Measurements from ENCODE around the gene MSL3.
A peak's percentile ranks its signal among the peaks of the same experiment; 100 is the strongest.

Gene MSL3

GRCh38 chrX:11757719-11758399 lies at the start of gene MSL3:
TSS of gene MSL3 (plus strand) at chrX:11758237. CDS start at chrX:11758264, 27 bp downstream.
- Mint-ChIP-seq H3K27ac (peak within 1 kb of the TSS; percentile 96 to 99), H3K4me1 (peaks cover 11% of the 10 kb centered on the region), H3K27me3 (peaks cover 8% of the 10 kb centered on the region), H3K9me3 (no peaks in the 10 kb centered on the region), H3K4me3 (peak within 1 kb of the TSS; percentile 98 to 99)
- DNase-seq: peak; percentile 29 to 43
- peak; percentile 53 for ATAC-seq

- ATAC-seq (no peak), DNase-seq (no peak)
- no peaks in the 10 kb centered on the region for H3K4me1 Mint-ChIP-seq
- H3K4me3 Mint-ChIP-seq: no peak overlapping the region
- H3K27ac Mint-ChIP-seq: no peak overlapping the region
- H3K9me3 Mint-ChIP-seq: no peaks in the 10 kb centered on the region
- H3K27me3 Mint-ChIP-seq: no peaks in the 10 kb centered on the region
Observed at GRCh38 chrX:11722304-11722703, 35.7 kb upstream of the MSL3 start.

- Mint-ChIP-seq H3K9me3 (no peaks in the 10 kb centered on the region), H3K27ac (no peak overlapping the region), H3K4me3 (no peak overlapping the region), H3K27me3 (no peaks in the 10 kb centered on the region), H3K4me1 (no peaks in the 10 kb centered on the region)
- ATAC-seq: no peak
- peak; percentile 3 to 10 for DNase-seq
Observed at GRCh38 chrX:11724122-11725017, 33.7 kb upstream of the MSL3 start.

GRCh38 chrX:11725631-11726442 lies 32.2 kb upstream of the MSL3 start:
- DNase-seq (no peak), ATAC-seq (no peak)
- H3K9me3 Mint-ChIP-seq: no peaks in the 10 kb centered on the region
- no peak overlapping the region for H3K4me3 Mint-ChIP-seq
- H3K27ac Mint-ChIP-seq: no peak overlapping the region
- no peaks in the 10 kb centered on the region for H3K4me1 Mint-ChIP-seq
- H3K27me3 Mint-ChIP-seq: no peaks in the 10 kb centered on the region

- DNase-seq: no peak
- no peaks in the 10 kb centered on the region for H3K9me3 Mint-ChIP-seq
- ATAC-seq: no peak
- no peak overlapping the region for H3K27ac Mint-ChIP-seq
- H3K4me3 Mint-ChIP-seq: no peak overlapping the region
- peaks cover 5% of the 10 kb centered on the region for H3K27me3 Mint-ChIP-seq
- peaks cover under 1% of the 10 kb centered on the region for H3K4me1 Mint-ChIP-seq
Observed at GRCh38 chrX:11728556-11728955, 29.5 kb upstream of the MSL3 start.

- Mint-ChIP-seq H3K27ac (no peak overlapping the region), H3K4me3 (no peak overlapping the region), H3K9me3 (no peaks in the 10 kb centered on the region), H3K27me3 (peaks cover 10% of the 10 kb centered on the region), H3K4me1 (peaks cover 5% of the 10 kb centered on the region)
- no peak for ATAC-seq
- no peak for DNase-seq
Observed at GRCh38 chrX:11733614-11734013, 24.4 kb upstream of the MSL3 start.

- ATAC-seq: no peak
Observed at GRCh38 chrX:11739776-11740175, 18.3 kb upstream of the MSL3 start.

GRCh38 chrX:11740794-11741193 lies 17.2 kb upstream of the MSL3 start:
- H3K4me3 Mint-ChIP-seq: no peak overlapping the region
- no peak for ATAC-seq
- H3K27me3 Mint-ChIP-seq: no peaks in the 10 kb centered on the region
- no peak for DNase-seq
- H3K4me1 Mint-ChIP-seq: no peaks in the 10 kb centered on the region
- no peaks in the 10 kb centered on the region for H3K9me3 Mint-ChIP-seq
- no peak overlapping the region for H3K27ac Mint-ChIP-seq

More at GRCh38 chrX:11739776-11740175, 18.3 kb upstream of the MSL3 start:
- no peaks in the 10 kb centered on the region for H3K27me3 Mint-ChIP-seq
- no peaks in the 10 kb centered on the region for H3K9me3 Mint-ChIP-seq
- H3K4me3 Mint-ChIP-seq: no peak overlapping the region
- no peak for DNase-seq
- no peak overlapping the region for H3K27ac Mint-ChIP-seq
- no peaks in the 10 kb centered on the region for H3K4me1 Mint-ChIP-seq

- no peak overlapping the region for H3K4me3 Mint-ChIP-seq
- DNase-seq: no peak
Observed at GRCh38 chrX:11741574-11741973, 16.5 kb upstream of the MSL3 start.

GRCh38 chrX:11745881-11746280 lies 12.2 kb upstream of the MSL3 start:
- ATAC-seq: no peak
- no peak for DNase-seq
- no peak overlapping the region for H3K27ac Mint-ChIP-seq
- H3K9me3 Mint-ChIP-seq: no peaks in the 10 kb centered on the region
- no peaks in the 10 kb centered on the region for H3K27me3 Mint-ChIP-seq
- H3K4me1 Mint-ChIP-seq: no peaks in the 10 kb centered on the region
- no peak overlapping the region for H3K4me3 Mint-ChIP-seq

More at GRCh38 chrX:11741574-11741973, 16.5 kb upstream of the MSL3 start:
- Mint-ChIP-seq H3K4me1 (no peaks in the 10 kb centered on the region), H3K27me3 (no peaks in the 10 kb centered on the region), H3K9me3 (no peaks in the 10 kb centered on the region), H3K27ac (no peak overlapping the region)
- no peak for ATAC-seq

GRCh38 chrX:11750046-11750445 lies 8.0 kb upstream of the MSL3 start:
- ATAC-seq: no peak
- H3K4me3 Mint-ChIP-seq: no peak overlapping the region
- no peak overlapping the region for H3K27ac Mint-ChIP-seq
- DNase-seq: no peak
- H3K9me3 Mint-ChIP-seq: no peaks in the 10 kb centered on the region
- no peaks in the 10 kb centered on the region for H3K4me1 Mint-ChIP-seq
- no peaks in the 10 kb centered on the region for H3K27me3 Mint-ChIP-seq

GRCh38 chrX:11750694-11751093 lies 7.3 kb upstream of the MSL3 start:
- Mint-ChIP-seq H3K9me3 (no peaks in the 10 kb centered on the region), H3K4me1 (no peaks in the 10 kb centered on the region), H3K4me3 (no peak overlapping the region), H3K27ac (no peak overlapping the region), H3K27me3 (peaks cover 3% of the 10 kb centered on the region)
- DNase-seq (no peak), ATAC-seq (no peak)

- Mint-ChIP-seq H3K9me3 (no peaks in the 10 kb centered on the region), H3K27ac (no peak overlapping the region), H3K4me1 (no peaks in the 10 kb centered on the region), H3K27me3 (peaks cover 8% of the 10 kb centered on the region), H3K4me3 (no peak overlapping the region)
- DNase-seq: no peak
- ATAC-seq: no peak
Observed at GRCh38 chrX:11751261-11751660, 6.8 kb upstream of the MSL3 start.

GRCh38 chrX:11753668-11754067 lies 4.4 kb upstream of the MSL3 start:
- peaks cover 8% of the 10 kb centered on the region for H3K27me3 Mint-ChIP-seq

GRCh38 chrX:11754958-11755645 lies 2.9 kb upstream of the MSL3 start:
- H3K27me3 Mint-ChIP-seq: peaks cover 8% of the 10 kb centered on the region
- H3K4me1 Mint-ChIP-seq: peaks cover 11% of the 10 kb centered on the region
- H3K9me3 Mint-ChIP-seq: no peaks in the 10 kb centered on the region
- H3K4me3 Mint-ChIP-seq: no peak overlapping the region
- DNase-seq: no peak
- ATAC-seq: no peak
- no peak overlapping the region for H3K27ac Mint-ChIP-seq

More at GRCh38 chrX:11753668-11754067, 4.4 kb upstream of the MSL3 start:
- Mint-ChIP-seq H3K27ac (no peak overlapping the region), H3K9me3 (no peaks in the 10 kb centered on the region), H3K4me3 (no peak overlapping the region), H3K4me1 (peaks cover 11% of the 10 kb centered on the region)
- ATAC-seq (no peak), DNase-seq (no peak)
